Measurements from ENCODE around the gene SHQ1. TPM values are rescaled to one million over a fixed set of nuclear protein-coding genes. Genes with fewer than 3 reads are reported as not detected.

The SHQ1 gene
- total and polyA plus RNA-seq, 2 of the 4 experiments (the other 2 are of a cell fraction) = 10.4 to 19.4 TPM

- intact Hi-C loops (cut with micrococcal nuclease) = loop anchor here (10.0 kb wide), 1 partner anchor 655 kb away; no protein-coding TSS in a partner anchor
Observed at GRCh38 chr3:72810063-72810462, 38.2 kb downstream of the SHQ1 start.

More at GRCh38 chr3:72810063-72810462, 38.2 kb downstream of the SHQ1 start:
- dilution Hi-C loops (cut with HindIII; ENCODE audit: low sequenced_read_pairs, unreplicated experiment) = no loop called here
- peak; percentile 76 for ATAC-seq (ENCODE audit: low read depth)
- no peak overlapping the region for H3K14ac ChIP-seq (replicated peaks; ENCODE audit: low read depth, low read length)
- TF ChIP-seq USF2 (IDR thresholded peaks at IDR 0.05; ENCODE audit: low read depth, low read length) (no peak), SMC3 (IDR thresholded peaks at IDR 0.05; ENCODE audit: low read depth, low read length) (no peak), CTCF (conservative IDR thresholded peaks at IDR 0.05; ENCODE audit: low read depth, low read length) (no peak), RFX5 (IDR thresholded peaks at IDR 0.05; ENCODE audit: low read depth, low read length) (no peak), BHLHE40 (IDR thresholded peaks at IDR 0.05; ENCODE audit: low read depth, low read length) (no peak), NFE2L2 (IDR thresholded peaks at IDR 0.05; ENCODE audit: low read depth, low read length) (no peak), FOS (IDR thresholded peaks at IDR 0.05; ENCODE audit: low read depth, low read length) (no peak), CEBPB (IDR thresholded peaks at IDR 0.05; ENCODE audit: low read depth, low read length) (no peak), RAD21 (IDR thresholded peaks at IDR 0.05; ENCODE audit: low read length) (no peak), POLR2A (IDR thresholded peaks at IDR 0.05; ENCODE audit: low read depth, low read length) (no peak), MXI1 (IDR thresholded peaks at IDR 0.05; ENCODE audit: borderline replicate concordance, low read depth, low read length) (no peak)
- TF ChIP-seq, protein P1, sequence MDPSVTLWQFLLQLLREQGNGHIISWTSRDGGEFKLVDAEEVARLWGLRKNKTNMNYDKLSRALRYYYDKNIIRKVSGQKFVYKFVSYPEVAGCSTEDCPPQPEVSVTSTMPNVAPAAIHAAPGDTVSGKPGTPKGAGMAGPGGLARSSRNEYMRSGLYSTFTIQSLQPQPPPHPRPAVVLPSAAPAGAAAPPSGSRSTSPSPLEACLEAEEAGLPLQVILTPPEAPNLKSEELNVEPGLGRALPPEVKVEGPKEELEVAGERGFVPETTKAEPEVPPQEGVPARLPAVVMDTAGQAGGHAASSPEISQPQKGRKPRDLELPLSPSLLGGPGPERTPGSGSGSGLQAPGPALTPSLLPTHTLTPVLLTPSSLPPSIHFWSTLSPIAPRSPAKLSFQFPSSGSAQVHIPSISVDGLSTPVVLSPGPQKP (IDR thresholded peaks at IDR 0.05; ENCODE audit: borderline replicate concordance, low read depth, low read length) = no peak
- no peak overlapping the region for H3K9ac ChIP-seq (ENCODE audit: low read depth, low read length)
- peak; percentile 25 for DNase-seq
- H3K4me3 ChIP-seq (ENCODE audit: insufficient read depth, low read depth, low read length) = no peak overlapping the region
- H4K5ac ChIP-seq (ENCODE audit: low read depth, low read length) = no peak overlapping the region
- no peak overlapping the region for H2AK5ac ChIP-seq (ENCODE audit: low read depth, low read length)
- no peaks in the 10 kb centered on the region for H3K9me3 ChIP-seq (ENCODE audit: control insufficient read depth, insufficient read depth, low read length)
- no peak overlapping the region for H2BK120ac ChIP-seq (ENCODE audit: low read depth, low read length)
- ChIA-PET POLR2A (ENCODE audit: unreplicated experiment) (interaction anchor here (0.6 kb wide), 1 partner anchor 271 kb away, joined by 3 read pairs; no protein-coding TSS in a partner anchor), CTCF (no interaction called here)
- H2AK9ac ChIP-seq (replicated peaks; ENCODE audit: low read depth, low read length, poor library complexity) = no peak overlapping the region
- peaks cover 2% of the 10 kb centered on the region; the same call in 1 of the 2 replicates for H3K4me1 ChIP-seq (ENCODE audit: control insufficient read depth, insufficient read depth, low read length)
- no peak overlapping the region for H3K4me2 ChIP-seq (ENCODE audit: low read depth, low read length)
- no peaks in the 10 kb centered on the region; a peak in 1 of 4 replicates for H3K79me1 ChIP-seq (ENCODE audit: low read depth in 1 of 2, low read length in 2 of 2)
- no peak overlapping the region for H3K4ac ChIP-seq (ENCODE audit: low read depth, low read length)
- H3K27ac ChIP-seq (ENCODE audit: insufficient read depth, low read length) = no peak overlapping the region
- no peak overlapping the region for H2BK20ac ChIP-seq (ENCODE audit: low read depth, low read length)
- no peaks in the 10 kb centered on the region for H4K20me1 ChIP-seq (ENCODE audit: insufficient read depth, low read length)
- H3K23ac ChIP-seq (ENCODE audit: low read depth, low read length) = no peak overlapping the region
- no peak overlapping the region for H4K91ac ChIP-seq (ENCODE audit: insufficient read depth, low read depth, low read length)
- H3K56ac ChIP-seq (ENCODE audit: extremely low read depth, insufficient read depth, low read length) = no peak overlapping the region
- H3K27me3 ChIP-seq (ENCODE audit: control insufficient read depth, insufficient read depth, low read length) = no peaks in the 10 kb centered on the region
- H2BK15ac ChIP-seq (ENCODE audit: low read depth, low read length) = no peak overlapping the region
- no peak overlapping the region for H3K18ac ChIP-seq (ENCODE audit: low read depth, low read length)
- in situ Hi-C loops (cut with MboI; ENCODE audit: low sequenced_read_pairs) = no loop called here
- no peak overlapping the region for H4K8ac ChIP-seq (ENCODE audit: low read depth in 2 of 2, low read length in 2 of 2)
- H2BK5ac ChIP-seq (ENCODE audit: low read depth, low read length, poor library complexity, severe bottlenecking) = no peak overlapping the region
- no peaks in the 10 kb centered on the region; the same call in 1 of the 2 replicates for H3K9me1 ChIP-seq (ENCODE audit: insufficient read depth, low read length)
- H2AFZ ChIP-seq (replicated peaks; ENCODE audit: low read length, poor library complexity) = no peak overlapping the region
- H3K36me3 ChIP-seq (ENCODE audit: control insufficient read depth, insufficient read depth, low read length) = peaks cover 2% of the 10 kb centered on the region; the same call in 1 of the 2 replicates
- BruUV-seq (replicated peaks) = no TSS peak
